ENCODE measurements around the gene SIGLEC15.
"Not testable (repeated sequence)": the region's sequence is repeated elsewhere in the genome, so short reads cannot be mapped to it uniquely, and the experiment has no call there.

Gene SIGLEC15

DNA sequence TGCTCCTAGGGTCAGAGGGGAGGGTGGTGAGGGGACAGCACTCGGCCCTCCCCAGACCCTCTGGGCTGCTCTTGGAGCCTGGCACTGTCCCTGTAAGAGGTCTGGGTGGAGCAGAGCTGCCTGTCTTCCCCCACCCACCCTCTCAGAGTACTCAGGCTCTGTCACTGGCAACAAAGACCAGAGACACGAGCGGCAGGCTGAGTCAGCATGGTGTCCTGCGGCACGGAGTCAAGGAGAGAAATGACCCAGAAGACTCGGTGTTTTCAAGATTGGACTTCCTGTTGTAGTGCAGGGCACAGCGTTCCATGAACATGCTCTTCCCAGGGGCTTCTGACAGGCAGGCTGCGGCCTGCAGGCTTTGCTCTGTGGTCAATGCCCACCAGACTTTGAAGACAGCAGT is 19.9 kb downstream of the SIGLEC15 start:
- no peak for DNase-seq

DNA sequence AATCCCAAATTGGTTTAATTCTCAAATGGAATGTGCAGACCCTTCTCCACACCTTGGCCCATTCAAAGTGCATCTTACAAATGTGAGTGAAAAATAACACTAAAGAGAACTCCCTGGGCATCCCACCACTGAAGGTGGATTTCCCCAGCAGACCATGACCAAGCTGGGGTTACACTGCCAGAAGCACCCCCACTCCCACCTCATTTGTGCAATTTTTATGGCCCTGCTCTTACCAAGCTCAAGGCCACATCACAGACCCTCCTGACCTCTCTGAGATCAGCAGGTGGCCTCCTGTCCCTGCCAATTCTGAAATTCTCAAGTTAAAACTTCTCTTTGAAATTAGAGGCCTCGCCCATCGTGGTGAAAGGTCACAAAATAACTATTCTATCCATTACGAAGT is 21.6 kb downstream of the SIGLEC15 start:
- DNase-seq = no peak

DNA sequence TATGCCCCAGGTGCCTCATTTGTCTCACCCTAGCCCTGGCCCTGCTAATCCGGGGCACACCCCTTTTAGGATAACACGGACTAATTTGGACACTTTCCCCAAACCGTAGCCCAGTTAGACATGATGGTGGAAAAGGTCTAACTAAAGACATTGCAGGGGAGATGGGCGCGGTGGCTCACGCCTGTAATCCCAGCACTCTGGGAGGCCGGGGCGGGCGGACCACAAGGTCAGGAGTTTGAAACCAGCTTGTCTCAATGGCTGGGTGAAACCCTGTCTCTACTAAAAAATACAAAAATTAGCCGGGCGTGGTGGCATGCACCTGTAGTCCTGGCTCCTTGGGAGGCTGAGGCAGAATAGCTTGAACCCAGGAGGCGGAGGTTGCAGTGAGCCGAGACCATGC is 23.2 kb downstream of the SIGLEC15 start:
- DNase-seq = not testable (repeated sequence)

- no peak for DNase-seq
These were observed 24.1 kb downstream of the SIGLEC15 start for GRCh38 chr18:45849529-45849928.

DNA sequence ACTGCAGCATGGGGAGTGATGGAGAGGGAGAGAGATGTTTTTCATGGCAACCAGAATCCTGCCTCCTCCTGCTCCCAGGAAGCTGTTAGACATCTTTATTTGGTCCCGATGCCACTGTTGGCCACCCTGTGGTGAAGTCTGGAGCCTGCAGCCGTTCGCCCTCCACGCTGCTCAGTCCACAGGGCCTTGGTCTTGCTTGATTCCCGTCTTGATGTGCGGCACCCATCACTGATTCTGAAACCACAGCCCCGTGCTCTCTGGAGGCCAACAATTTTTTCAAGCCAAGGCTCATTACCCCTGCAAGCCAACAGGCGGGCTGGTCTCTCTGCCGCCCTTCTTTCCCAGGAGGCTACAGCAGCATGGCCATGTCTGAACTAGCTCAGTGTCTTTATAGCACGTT is 24.5 kb downstream of the SIGLEC15 start:
- DNase-seq = no peak

DNA sequence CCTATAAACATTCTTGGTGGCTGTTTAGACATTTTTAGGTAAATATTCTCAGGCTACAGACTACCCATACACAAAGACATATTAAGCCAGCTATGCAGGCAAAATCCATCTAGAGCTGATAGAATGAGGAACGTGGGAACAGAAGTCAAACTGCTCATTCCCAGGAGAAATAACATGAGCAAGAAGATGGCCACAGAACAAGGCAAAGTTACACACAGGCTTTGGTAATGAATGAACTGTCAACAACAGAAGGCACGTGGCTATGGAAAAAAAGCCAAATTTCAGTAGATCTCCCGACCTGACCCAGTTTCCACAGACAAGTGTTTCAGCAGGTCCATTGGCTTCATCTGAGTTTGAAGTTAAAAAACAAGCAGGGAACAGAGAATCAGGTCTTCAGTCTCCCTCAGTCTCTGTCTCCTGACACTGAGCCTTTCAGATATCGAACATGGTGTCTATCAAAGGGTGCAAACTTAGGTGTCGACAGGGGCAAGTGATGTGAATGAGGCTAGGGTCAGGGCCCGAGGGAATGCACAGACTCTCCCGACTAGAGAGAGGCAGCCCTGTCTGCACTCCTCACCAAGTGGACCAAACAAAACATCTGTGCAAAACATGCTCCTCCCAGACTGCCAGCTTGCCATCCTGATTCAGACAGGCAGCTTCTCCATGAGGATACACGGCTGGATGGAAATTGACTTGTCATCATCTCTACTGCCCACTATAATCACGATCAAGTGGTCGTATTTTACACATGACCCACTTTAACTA is 25.9 kb downstream of the SIGLEC15 start:
- DNase-seq = no peak

DNA sequence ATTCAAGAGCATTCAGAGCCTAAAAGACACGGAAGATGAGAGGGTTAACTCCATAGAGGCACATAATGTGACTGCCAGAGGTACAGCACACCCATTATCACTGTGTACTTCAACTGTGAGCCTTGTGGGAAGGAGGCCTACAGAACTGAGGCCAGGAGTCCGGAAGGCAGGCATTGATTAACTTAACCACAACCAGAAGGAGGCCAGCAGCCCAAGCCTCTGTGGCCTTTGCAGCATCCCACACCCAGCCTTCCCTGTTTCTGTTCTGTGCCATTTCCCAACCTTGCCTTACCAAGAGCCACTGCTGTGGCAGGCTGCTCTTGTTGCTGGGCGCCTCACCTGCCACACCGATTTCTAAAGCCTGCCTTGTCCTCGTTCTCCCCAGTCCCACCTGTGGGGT is 27.2 kb downstream of the SIGLEC15 start:
- no peak for DNase-seq

GRCh38 chr18:45854036-45854586 is 28.6 kb downstream of the SIGLEC15 start:
- DNase-seq = no peak

DNA sequence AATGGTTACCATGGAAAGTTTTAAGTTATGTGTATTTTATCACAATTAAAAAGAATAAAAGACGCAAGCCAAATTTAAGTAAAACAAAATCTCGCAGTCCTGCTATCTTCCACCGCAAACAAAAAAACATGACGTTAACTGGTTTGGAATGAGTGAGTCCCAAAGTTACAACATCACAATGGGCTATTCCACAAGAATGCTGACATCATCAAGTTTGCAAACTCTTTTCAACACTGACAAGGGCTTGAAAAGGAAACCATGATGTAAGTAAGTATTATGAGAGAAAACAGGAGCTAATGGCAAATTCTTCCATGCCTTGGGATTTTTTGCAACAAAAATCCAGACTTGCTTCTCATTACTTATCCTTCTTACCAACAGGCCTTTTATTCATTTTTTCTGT is 31.1 kb downstream of the SIGLEC15 start:
- no peak for DNase-seq

- DNase-seq = no peak
These were observed 33.9 kb downstream of the SIGLEC15 start for GRCh38 chr18:45859334-45859733.

DNA sequence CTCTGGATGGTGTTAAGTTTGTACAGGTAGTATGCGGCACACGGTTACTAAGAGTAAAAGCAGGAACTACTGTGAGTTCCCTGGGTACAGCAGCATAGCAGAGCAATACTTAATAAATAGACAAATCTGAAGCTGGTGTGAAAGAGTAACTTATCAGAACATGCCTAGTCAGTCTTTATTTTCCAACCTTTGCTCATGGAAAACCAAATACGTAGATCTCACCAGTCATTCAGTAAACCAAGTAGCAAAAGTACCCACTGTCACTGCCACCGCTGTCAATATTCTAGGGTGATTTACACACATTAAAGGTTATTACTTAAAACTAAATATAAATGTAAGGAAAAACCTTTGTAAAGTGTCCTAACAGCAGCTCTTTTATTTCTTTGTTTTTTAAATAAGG is 35.0 kb downstream of the SIGLEC15 start:
- DNase-seq = no peak

DNA sequence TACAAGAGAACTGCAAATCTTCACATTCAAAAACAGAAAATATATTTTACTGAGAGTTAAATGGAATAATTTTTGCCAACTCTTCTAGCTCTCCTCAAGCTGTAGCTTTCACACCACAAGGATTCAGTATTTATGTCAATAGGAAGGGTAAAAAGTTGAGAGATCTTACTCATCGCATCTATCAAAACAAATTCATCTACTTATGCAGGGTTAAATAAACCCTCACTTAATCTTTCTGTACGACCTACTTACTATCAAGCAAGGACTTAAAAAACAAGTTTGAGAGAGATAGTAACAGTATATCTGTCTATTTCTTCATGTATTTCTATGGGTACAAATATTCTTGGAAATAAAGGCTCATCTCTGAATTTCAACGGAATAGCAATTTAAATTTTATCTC is 35.5 kb downstream of the SIGLEC15 start:
- DNase-seq = no peak

GRCh38 chr18:45861926-45862325 is 36.5 kb downstream of the SIGLEC15 start:
- DNase-seq = no peak

- DNase-seq = no peak
These were observed 38.0 kb downstream of the SIGLEC15 start for GRCh38 chr18:45863469-45863868.

GRCh38 chr18:45864081-45864480 is 38.6 kb downstream of the SIGLEC15 start:
- DNase-seq = no peak

DNA sequence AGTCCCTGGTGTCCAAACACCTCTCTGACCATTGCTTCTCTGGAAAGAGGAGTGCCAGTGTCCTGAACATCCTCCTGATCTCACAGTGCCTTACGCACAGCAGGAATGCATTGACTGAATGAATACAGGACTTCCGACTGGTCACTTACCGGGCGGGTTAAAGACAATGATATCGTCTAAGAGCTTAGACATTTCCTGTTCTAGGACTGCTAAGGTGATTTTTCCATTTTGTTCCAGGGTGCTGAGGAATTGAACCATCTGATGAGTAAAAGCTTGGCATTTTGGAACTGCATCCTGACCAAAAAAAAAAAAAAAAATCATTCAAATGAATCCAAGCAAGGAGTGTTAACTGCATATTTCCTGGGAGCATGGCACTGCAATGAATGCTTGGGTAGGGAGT is 40.0 kb downstream of the SIGLEC15 start:
- DNase-seq = no peak

GRCh38 chr18:45870419-45870818 is 44.9 kb downstream of the SIGLEC15 start:
- no peak for DNase-seq

- DNase-seq = no peak
These were observed 46.1 kb downstream of the SIGLEC15 start for GRCh38 chr18:45871431-45872084.

DNA sequence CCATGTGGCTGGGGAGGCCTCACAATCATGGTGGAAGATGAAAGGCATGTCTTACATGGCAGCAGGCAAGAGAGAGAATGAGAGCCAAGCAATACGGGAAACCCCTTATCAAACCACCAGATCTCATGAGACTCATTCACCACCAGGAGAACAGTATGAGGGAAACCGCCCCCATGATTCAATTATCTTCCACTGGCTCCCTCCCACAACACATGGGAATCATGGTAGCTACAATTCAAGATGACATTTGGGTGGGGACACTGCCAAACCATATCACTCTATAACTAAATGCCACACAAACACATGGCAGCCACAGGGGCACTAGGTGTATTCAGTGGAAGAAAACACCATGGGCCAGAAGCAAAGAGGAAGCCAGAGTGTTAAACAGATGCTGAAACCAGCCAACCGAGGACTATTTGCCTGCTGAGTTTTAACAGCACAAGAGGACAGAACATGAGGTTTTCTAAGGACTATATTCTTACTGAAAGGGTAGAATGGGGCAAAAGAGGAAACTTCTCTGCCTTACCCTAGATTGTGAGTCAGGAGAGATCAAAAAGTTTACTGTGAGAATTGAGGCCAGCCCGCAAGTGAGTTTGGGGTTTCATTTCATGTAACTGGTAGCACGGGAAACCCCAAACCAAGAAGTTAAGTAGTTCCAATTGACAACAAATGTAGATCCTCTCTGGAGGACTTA is 49.2 kb downstream of the SIGLEC15 start:
- peak; percentile 23 for DNase-seq

GRCh38 chr18:45876161-45876560 is 50.7 kb downstream of the SIGLEC15 start:
- DNase-seq = no peak

GRCh38 chr18:45877403-45877802 is 51.9 kb downstream of the SIGLEC15 start:
- no peak for DNase-seq

DNA sequence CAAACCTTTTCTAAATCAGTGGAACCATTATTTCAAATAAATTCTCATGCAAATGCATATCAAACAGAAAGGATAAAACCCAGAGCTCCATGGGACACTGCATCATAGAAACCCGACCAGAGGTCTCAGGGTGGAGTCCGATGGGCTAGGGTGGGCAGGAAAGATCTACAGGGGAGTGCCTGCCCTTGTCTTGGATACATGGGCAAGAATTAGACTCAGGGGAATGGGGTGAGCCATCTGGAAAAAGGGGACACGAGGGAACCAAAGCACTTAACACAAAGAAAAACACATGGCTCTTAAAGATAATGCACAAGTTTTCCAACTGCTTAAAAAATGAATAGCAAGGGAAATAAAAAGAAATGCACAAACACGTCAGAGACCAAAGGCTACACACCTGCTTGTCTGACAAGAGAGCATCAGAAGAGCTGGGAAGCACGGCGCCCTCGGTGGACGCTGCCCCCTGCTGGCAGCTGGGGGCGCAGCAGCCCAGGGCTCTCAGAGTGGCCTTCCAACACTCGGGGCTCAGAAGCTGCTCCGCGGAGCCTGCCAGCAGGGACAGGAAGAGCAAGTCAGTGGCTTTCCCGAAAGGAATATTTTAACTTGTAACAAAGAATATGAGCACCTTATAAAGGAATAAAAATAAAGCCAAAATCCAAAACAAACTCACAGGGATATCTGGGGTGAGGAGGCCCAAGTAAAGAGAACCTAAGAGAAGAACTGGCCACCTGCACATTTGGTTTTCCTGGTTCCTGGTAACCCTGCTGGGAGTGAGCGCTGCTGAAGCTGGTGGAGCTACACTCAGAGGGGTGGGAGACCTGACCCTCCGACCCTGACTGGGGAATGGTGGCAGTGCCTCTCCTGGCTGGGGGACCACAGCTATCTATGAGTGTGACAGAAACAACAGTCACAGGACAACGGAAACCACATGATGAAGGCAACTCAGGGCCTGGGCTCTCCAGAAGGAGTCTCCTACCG is 54.5 kb downstream of the SIGLEC15 start:
- peak; percentile 63 for DNase-seq

Measured in activated T-cell treated with anti-CD3 and anti-CD28 coated beads for 4 hours (primary cell).